OCI-LY3 (cell line): ENCODE data around the gene AKR7A2.

Experiments
- CTCF ChIP-seq: fragments of 200-600, 300-600 bp; sonication (generic); IDR thresholded peaks from 2 replicates; pipeline ENCODE4 v1.5.1; 2014; ENCODE audit warnings: antibody characterized with exemption, low read length, low read depth
- EZH2phosphoT487 ChIP-seq: fragments of 200-600 bp; shearing (Covaris generic); IDR thresholded peaks from 2 replicates; pipeline ENCODE4 v1.6.1; 2018; ENCODE audit warnings: antibody characterized with exemption, mixed run types, low read depth

- TF ChIP-seq CTCF = no peak
- TF ChIP-seq EZH2phosphoT487 = no peak
These were observed 47.4 kb upstream of the AKR7A2 start for GRCh38 chr1:19359357-19359756.
